Endothelial cell of umbilical vein (primary cell): ENCODE results near the gene SUFU. TPM values are rescaled to one million over a fixed set of nuclear protein-coding genes. Genes with fewer than 3 reads are reported as not detected.

Source experiments
- BruUV-seq: library from RNA; stranded (reverse); fragments of 400-500 nt; replicated peaks from 2 replicates; lab custom pipeline; 2021; lab: Mats Ljungman, UMichigan
- CTCF ChIA-PET: fragments of 300-600, 350-600 bp; sonication (Branson Sonifier 250); formaldehyde crosslinking; loops from one replicate; lab custom pipeline; 2021; ENCODE audit warnings: antibody characterized with exemption, inconsistent platforms; lab: Charles Lee
- POLR2A ChIA-PET: fragments of 300-600, 350-600 bp; sonication (Branson Sonifier 250); formaldehyde crosslinking; loops from one replicate; lab custom pipeline; 2021; ENCODE audit warnings: antibody characterized with exemption, inconsistent platforms; lab: Charles Lee
- DNase-seq: peaks from one replicate; pipeline ENCODE4 v3.0.0-alpha.2; 2011; ENCODE audit warnings: low read depth, low spot score
- FAIRE-seq: peaks from 2 replicates; lab custom pipeline; 2011; peaks lifted over from hg19 to GRCh38; lab: Jason Lieb, UNC
- H2AFZ ChIP-seq: 2 replicates; pipeline ENCODE4 v1.6.0; 2012; ENCODE audit warnings: low read depth, low read length, control low read depth, inconsistent platforms
- H3K27ac ChIP-seq: 2 replicates; pipeline ENCODE4 v1.5.1; 2011; ENCODE audit warnings: low read depth, mild to moderate bottlenecking, control low read depth, low read length, moderate library complexity; ENCODE audit not compliant: insufficient read depth
- H3K27me3 ChIP-seq, 2 experiments: 2 replicates each; pipeline versions ENCODE4 v1.6.0 to v1.6.1; 2011; ENCODE audit warnings: low read length in 2 of 2, mixed read lengths in 1 of 2; ENCODE audit not compliant: control insufficient read depth in 2 of 2, insufficient read depth in 2 of 2
- H3K36me3 ChIP-seq, 2 experiments: 2 replicates in 1 of 2; 3 replicates in 1 of 2; pipeline ENCODE4 v1.5.1; 2011; ENCODE audit warnings: low read length in 2 of 2, mild to moderate bottlenecking in 1 of 2, moderate library complexity in 1 of 2; ENCODE audit not compliant: control insufficient read depth in 2 of 2, insufficient read depth in 2 of 2; ENCODE audit errors: extremely low read depth in 1 of 2
- H3K4me1 ChIP-seq: 3 replicates; pipeline ENCODE4 v1.5.1; 2011; ENCODE audit warnings: mild to moderate bottlenecking, low read length; ENCODE audit not compliant: control insufficient read depth, insufficient read depth; ENCODE audit errors: extremely low read depth
- H3K4me2 ChIP-seq: 2 replicates; pipeline ENCODE4 v1.6.1; 2011; ENCODE audit warnings: low read length, control low read depth, mixed read lengths; ENCODE audit not compliant: insufficient read depth
- H3K4me3 ChIP-seq, 3 experiments: fragments of 200-600 bp in 1 of 3; sonication (generic), shearing (Covaris generic) in 1 of 3; replicated peaks in 1 of 3; 2 replicates each; pipeline ENCODE4 v1.5.1; 2011 to 2016; ENCODE audit warnings: control low read depth in 3 of 3, low read length in 3 of 3, mild to moderate bottlenecking in 2 of 3, inconsistent platforms in 1 of 3, low read depth in 1 of 3, moderate library complexity in 1 of 3; ENCODE audit not compliant: insufficient read depth in 1 of 3
- H3K79me2 ChIP-seq: 2 replicates; pipeline ENCODE4 v1.6.0; 2012; ENCODE audit warnings: low read length, inconsistent platforms; ENCODE audit not compliant: control insufficient read depth, insufficient read depth
- H3K9ac ChIP-seq: replicated peaks from 2 replicates; pipeline ENCODE3; 2011; ENCODE audit warnings: low read length, control low read depth; ENCODE audit not compliant: insufficient read depth; ENCODE audit errors: extremely low read depth
- H3K9me1 ChIP-seq: replicated peaks from 3 replicates; pipeline ENCODE4 v1.6.0; 2011; ENCODE audit warnings: mild to moderate bottlenecking, low read length; ENCODE audit not compliant: control insufficient read depth, insufficient read depth; ENCODE audit errors: extremely low read depth
- H3K9me3 ChIP-seq: replicated peaks from 2 replicates; pipeline ENCODE4 v1.5.1; 2012; ENCODE audit warnings: low read length, inconsistent platforms; ENCODE audit not compliant: control insufficient read depth, insufficient read depth
- H4K20me1 ChIP-seq: replicated peaks from 2 replicates; pipeline ENCODE3; 2011; ENCODE audit warnings: mild to moderate bottlenecking, low read length; ENCODE audit not compliant: control insufficient read depth, insufficient read depth; ENCODE audit errors: extremely low read depth
- EZH2 ChIP-seq: IDR thresholded peaks from 2 replicates; pipeline ENCODE4 v1.6.1; 2012; ENCODE audit warnings: borderline replicate concordance, low read depth, mild to moderate bottlenecking, moderate library complexity, low read length, inconsistent platforms; ENCODE audit not compliant: severe bottlenecking
- FOS ChIP-seq: IDR thresholded peaks from 2 replicates; pipeline ENCODE4 v1.6.1; 2011; ENCODE audit warnings: mild to moderate bottlenecking, low read length, moderate library complexity, borderline replicate concordance; ENCODE audit not compliant: insufficient read depth
- GATA2 ChIP-seq: IDR thresholded peaks from 2 replicates; pipeline ENCODE4 v1.7.0; 2011; ENCODE audit warnings: low read depth, mild to moderate bottlenecking, moderate library complexity, mixed read lengths, low read length; ENCODE audit not compliant: insufficient read length, insufficient read depth
- JUN ChIP-seq: IDR thresholded peaks from 2 replicates; pipeline ENCODE4 v1.6.1; 2011; ENCODE audit warnings: borderline replicate concordance, low read depth; ENCODE audit not compliant: insufficient read length, insufficient read depth
- MYC ChIP-seq: IDR thresholded peaks from one replicate; pipeline ENCODE4 v1.6.1; 2011; ENCODE audit warnings: mild to moderate bottlenecking, low read depth, low read length
- POLR2A ChIP-seq: IDR thresholded peaks from 2 replicates; pipeline ENCODE4 v1.6.1; 2012; ENCODE audit warnings: low read depth, mild to moderate bottlenecking, control low read depth, low read length
- POLR2AphosphoS5 ChIP-seq: IDR thresholded peaks from 2 replicates; pipeline ENCODE4 v1.6.1; 2012; ENCODE audit warnings: low read depth, mild to moderate bottlenecking, control low read depth, low read length, moderate library complexity; ENCODE audit not compliant: insufficient read depth
- dilution Hi-C: fragments of 300-500 bp; cut with MboI; formaldehyde crosslinking; loops from one replicate; pipeline ENCODE4 v1.15.0; 2019; ENCODE audit warnings: low sequenced_read_pairs; ENCODE audit not compliant: extremely low pct_ligation_motif_present
- intact Hi-C: fragments of 100-400 bp; cut with micrococcal nuclease; formaldehyde crosslinking; loops from one replicate; pipeline ENCODE4 v1.10.0; 2022
- polyA plus RNA-seq, 4 experiments: library from polyadenylated mRNA; depleted of rRNA in 3 of 4; stranded (reverse) in 3 of 4; unstranded in 1 of 4; fragments of >200 nt; gene quantifications; 2 replicates each; pipeline versions ENCODE4 v1.2.1 to v1.2.3, GENCODE V29; 2011 to 2012; ENCODE audit warnings: missing spikeins in 1 of 4
- total RNA-seq: library from RNA; stranded (reverse); gene quantifications from 2 replicates; pipeline ENCODE4 v1.2.3, GENCODE V29; 2021
- TF ChIP-seq, protein P1 (sequence below): IDR thresholded peaks from 2 replicates; pipeline ENCODE4 v1.6.1; 2011; ENCODE audit not compliant: insufficient read depth, insufficient read length
- TF ChIP-seq, protein P2 (sequence below), 2 donors: IDR thresholded peaks; 1 replicate in 1 of 2; 2 replicates in 1 of 2; pipeline ENCODE4 v1.5.1; 2011; ENCODE audit warnings: low read length in 2 of 2, mild to moderate bottlenecking in 2 of 2, moderate library complexity in 2 of 2, control low read depth in 1 of 2, inconsistent platforms in 1 of 2, low read depth in 1 of 2; ENCODE audit not compliant: insufficient read depth in 1 of 2; ENCODE audit errors: extremely low read depth in 1 of 2

The SUFU gene
- total and polyA plus RNA-seq, 2 donors (not counting 3 experiments of a cell fraction or from before 2014, with no cell fraction given): 10.1 to 16.3 TPM

DNA sequence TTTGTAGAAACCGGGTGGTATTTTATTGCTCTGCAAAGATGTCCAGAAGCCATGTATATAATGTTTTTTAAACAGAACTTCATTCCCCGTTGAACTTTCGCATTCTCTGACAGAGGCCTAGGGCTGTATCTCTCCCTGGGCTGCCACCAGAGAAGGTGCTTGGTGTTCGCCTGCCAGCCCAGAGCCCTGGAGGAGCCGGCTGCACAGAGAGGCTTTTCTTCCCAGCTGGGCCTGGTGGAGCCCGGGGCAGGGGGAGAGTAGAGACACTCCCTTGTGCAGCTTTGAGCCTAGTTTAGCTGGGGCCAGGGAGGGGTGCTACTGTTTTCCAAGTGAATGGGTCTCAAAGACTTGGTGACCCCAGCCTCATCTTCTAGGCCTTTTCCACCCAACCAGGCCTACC, 126.9 kb downstream of the SUFU start:
- Histone ChIP-seq H4K20me1 (no peaks in the 10 kb centered on the region), H3K4me1 (peaks cover 80% of the 10 kb centered on the region), H3K36me3 (peaks cover 0 to 1% of the 10 kb centered on the region in 2 experiments), H3K9ac (no peak overlapping the region), H2AFZ (no peak overlapping the region), H3K27me3 (no peaks in the 10 kb centered on the region), H3K9me3 (no peaks in the 10 kb centered on the region), H3K4me3 (no peak overlapping the region), H3K9me1 (no peaks in the 10 kb centered on the region), H3K4me2 (no peak overlapping the region), H3K79me2 (no peaks in the 10 kb centered on the region), H3K27ac (no peak overlapping the region)
- no peak for TF ChIP-seq FOS
- no peak for TF ChIP-seq POLR2A
- TF ChIP-seq, protein P1, sequence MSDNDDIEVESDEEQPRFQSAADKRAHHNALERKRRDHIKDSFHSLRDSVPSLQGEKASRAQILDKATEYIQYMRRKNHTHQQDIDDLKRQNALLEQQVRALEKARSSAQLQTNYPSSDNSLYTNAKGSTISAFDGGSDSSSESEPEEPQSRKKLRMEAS: no peak
- no peak for TF ChIP-seq POLR2AphosphoS5
- TF ChIP-seq GATA2: no peak
- TF ChIP-seq MYC: no peak
- TF ChIP-seq EZH2: no peak
- TF ChIP-seq, protein P2, sequence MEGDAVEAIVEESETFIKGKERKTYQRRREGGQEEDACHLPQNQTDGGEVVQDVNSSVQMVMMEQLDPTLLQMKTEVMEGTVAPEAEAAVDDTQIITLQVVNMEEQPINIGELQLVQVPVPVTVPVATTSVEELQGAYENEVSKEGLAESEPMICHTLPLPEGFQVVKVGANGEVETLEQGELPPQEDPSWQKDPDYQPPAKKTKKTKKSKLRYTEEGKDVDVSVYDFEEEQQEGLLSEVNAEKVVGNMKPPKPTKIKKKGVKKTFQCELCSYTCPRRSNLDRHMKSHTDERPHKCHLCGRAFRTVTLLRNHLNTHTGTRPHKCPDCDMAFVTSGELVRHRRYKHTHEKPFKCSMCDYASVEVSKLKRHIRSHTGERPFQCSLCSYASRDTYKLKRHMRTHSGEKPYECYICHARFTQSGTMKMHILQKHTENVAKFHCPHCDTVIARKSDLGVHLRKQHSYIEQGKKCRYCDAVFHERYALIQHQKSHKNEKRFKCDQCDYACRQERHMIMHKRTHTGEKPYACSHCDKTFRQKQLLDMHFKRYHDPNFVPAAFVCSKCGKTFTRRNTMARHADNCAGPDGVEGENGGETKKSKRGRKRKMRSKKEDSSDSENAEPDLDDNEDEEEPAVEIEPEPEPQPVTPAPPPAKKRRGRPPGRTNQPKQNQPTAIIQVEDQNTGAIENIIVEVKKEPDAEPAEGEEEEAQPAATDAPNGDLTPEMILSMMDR (IDR thresholded peaks at IDR 0.05; ENCODE audit: extremely low read depth in 1 of 2, insufficient read depth in 1 of 2, low read depth in 1 of 2, low read length in 2 of 2): no peak
- TF ChIP-seq JUN: no peak
- POLR2A ChIA-PET: no interaction called here
- FAIRE-seq: no peak
- intact Hi-C loops (no loop called here), dilution Hi-C loops (no loop called here)
- no TSS peak for BruUV-seq
- CTCF ChIA-PET: interaction anchor here (1.8 to 4.8 kb wide), 6 partner anchors 10 to 47 kb away, joined by 6 to 56 read pairs (median 8); partner anchors contain the start of gene TRIM8
- no peak for DNase-seq
